GM12872 (cell line): ENCODE results near the gene FBP1.

Experiments
- CTCF ChIP-seq: IDR thresholded peaks from 3 replicates; pipeline ENCODE4 v1.5.1; 2011; ENCODE audit warnings: low read depth, mild to moderate bottlenecking, low read length, moderate library complexity; ENCODE audit not compliant: insufficient read depth

Gene FBP1

GRCh38 chr9:94613003-94613402 lies 26.3 kb downstream of the FBP1 start:
- TF ChIP-seq CTCF, result peak; percentile 16; the same call in 1 of the 3 replicates

- no peak for TF ChIP-seq CTCF
Measured at GRCh38 chr9:94612071-94612470, 27.2 kb downstream of the FBP1 start.

GRCh38 chr9:94611638-94612068 lies 27.7 kb downstream of the FBP1 start:
- no peak for TF ChIP-seq CTCF

- no peak for TF ChIP-seq CTCF
Measured at GRCh38 chr9:94610181-94610606, 29.1 kb downstream of the FBP1 start.

- TF ChIP-seq CTCF, result no peak
Measured at GRCh38 chr9:94607423-94607691, 32.0 kb downstream of the FBP1 start.

DNA sequence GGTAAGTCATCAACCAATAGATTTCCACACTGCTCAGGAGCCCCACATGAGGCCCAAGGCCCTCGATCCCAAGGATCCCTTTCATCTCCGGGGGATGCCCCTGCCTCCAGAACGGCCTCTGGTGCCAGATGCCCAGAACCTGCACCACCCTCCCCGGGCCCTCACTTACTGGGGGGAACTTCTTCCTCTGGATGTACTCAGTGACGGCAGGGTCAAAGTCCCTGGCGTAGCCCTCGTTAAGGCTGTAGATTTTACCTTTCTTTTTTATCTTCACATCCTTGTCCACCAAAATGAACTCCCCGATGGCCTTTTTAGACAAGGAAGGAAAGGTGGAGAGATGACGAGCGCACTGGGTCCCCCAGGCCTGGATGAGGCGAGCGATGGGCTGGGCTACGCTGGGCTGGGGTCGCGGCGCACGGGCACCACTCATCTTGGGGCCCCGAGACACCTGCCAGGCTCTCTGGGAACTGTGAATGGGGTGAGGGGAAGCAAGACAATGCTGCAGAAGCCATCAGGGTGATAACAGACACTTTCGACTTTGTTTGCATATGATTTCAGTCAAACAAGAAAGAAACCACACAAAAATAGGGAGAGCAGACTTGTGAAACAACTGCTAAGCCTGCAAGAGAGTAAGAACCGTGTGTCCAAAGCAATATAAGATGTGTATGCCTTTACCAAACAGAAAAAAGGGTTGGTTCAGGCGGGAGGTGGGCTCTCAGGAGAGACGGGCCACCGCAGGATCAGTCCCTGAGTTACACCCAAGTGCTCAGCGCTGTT lies 32.5 kb downstream of the FBP1 start:
- TF ChIP-seq CTCF, result no peak

GRCh38 chr9:94603259-94604160 lies 35.8 kb downstream of the FBP1 start:
- TF ChIP-seq CTCF, result peak; percentile 86
